Pancreas (tissue), 10 donors: ENCODE results near the gene CDH12. TPM values are rescaled to one million over a fixed set of nuclear protein-coding genes. Genes with fewer than 3 reads are reported as not detected.

Source experiments
- ATAC-seq, 4 donors: fragments of 200-7000 bp; cut with Tn5 transposase; one replicate each; pipeline versions ENCODE4 v1.8.0 to v1.9.1; 2020; ENCODE audit warnings: mild to moderate bottlenecking in 4 of 4, moderate library complexity in 4 of 4
- DNase-seq, 6 donors: peaks; one replicate each; pipeline ENCODE4 v3.0.0-alpha.2; 2020
- FAIRE-seq: peaks from 2 replicates; lab custom pipeline; 2012; peaks lifted over from hg19 to GRCh38; lab: Jason Lieb, UNC
- H3K27ac ChIP-seq, 4 donors: fragments of 200-600 bp; sonication (generic); 1 replicate in 3 of 4; 2 replicates in 1 of 4; pipeline versions ENCODE4 v1.5.0 to v1.8.0; 2020
- H3K27me3 ChIP-seq, 4 donors: fragments of 200-600 bp; one replicate each; pipeline ENCODE4 v1.8.0; 2021
- H3K36me3 ChIP-seq, 3 donors: fragments of 200-600 bp; sonication (generic) in 1 of 3; one replicate each; pipeline versions ENCODE4 v1.5.0 to v1.8.0; 2020 to 2021
- H3K4me1 ChIP-seq, 3 donors: fragments of 200-600 bp; one replicate each; pipeline ENCODE4 v1.8.0; 2021
- H3K4me3 ChIP-seq, 4 donors: fragments of 200-600 bp; sonication (generic) in 2 of 4; one replicate each; pipeline versions ENCODE4 v1.5.0 to v1.8.0; 2020 to 2021
- H3K9me3 ChIP-seq, 4 donors: fragments of 200-600 bp; one replicate each; pipeline ENCODE4 v1.8.0; 2021
- CTCF ChIP-seq, 4 donors: fragments of 200-600 bp; sonication (generic) in 3 of 4; IDR thresholded peaks; one replicate each; pipeline versions ENCODE4 v1.5.0 to v1.8.0; 2021; ENCODE audit warnings: antibody characterized with exemption in 4 of 4
- WGBS, 2 donors: extraction: QIAGEN DNeasy Blood & Tissue Kit; methylation state at CpG; one replicate each; pipeline ENCODE4 v1.1.7; 2013; 5-methylcytosine and 5-hydroxymethylcytosine counted together
- intact Hi-C, 3 donors: fragments of 100-400 bp; cut with DNase I; formaldehyde crosslinking; loops; one replicate each; pipeline versions ENCODE4 v1.11.1 to v1.14.2; 2022
- polyA plus RNA-seq, 2 donors: library from polyadenylated mRNA; stranded (reverse); fragments of 200-250 nt; gene quantifications; one replicate each; pipeline ENCODE4 v1.2.3, GENCODE V29; 2013
- total RNA-seq, 6 donors: library from RNA; stranded (reverse); fragmentation: NEBNext Ultra II Directional in 4 of 6; extraction: Animal tissue kit (Norgen Biotek cat#: 25700) in 4 of 6; gene quantifications; one replicate each; pipeline versions ENCODE4 v1.2.1 to v1.2.4, GENCODE V29; 2021 to 2023
- donor health status: healthy with polysubstance abuse.
- donor health status: DM: no; HTN: no; CAD: no; lungs with moderate emphysema.
- donor health status: DM: no; HTN: no; CAD: no.
- donor health status: control.
- donor health status: control.
- donor health status: Bipolar disorder and iron deficiency.
- donor health status: DM: yes; HTN: yes; CAD: no.
- donor health status: DM: no; HTN: no; CAD: no.
- donor health status: DM: no; HTN: no; CAD: no.
- donor health status: DM: yes; HTN: yes; CAD: no.

The CDH12 gene
- total and polyA plus RNA-seq, 8 donors = 0.12 to 0.31 (median 0.17) TPM; not detected in 4

GRCh38 chr5:22258139-22258538 lies 595.0 kb downstream of the CDH12 start:
- no peak for ATAC-seq
- no peak for TF ChIP-seq CTCF (IDR thresholded peaks at IDR 0.05)
- H3K27ac ChIP-seq = no peak overlapping the region
- 66 to 72% methylated on average over 5 of the region's 5 CpGs for WGBS, 2 donors
- no peaks in the 10 kb centered on the region for H3K9me3 ChIP-seq
- H3K36me3 ChIP-seq = no peaks in the 10 kb centered on the region
- H3K4me1 ChIP-seq = no peaks in the 10 kb centered on the region
- no peaks in the 10 kb centered on the region for H3K27me3 ChIP-seq
- no peak overlapping the region for H3K4me3 ChIP-seq
- FAIRE-seq = no peak
- intact Hi-C loops = no loop called here
- no peak for DNase-seq

GRCh38 chr5:22250528-22250927 lies 602.6 kb downstream of the CDH12 start:
- H3K4me1 ChIP-seq = no peaks in the 10 kb centered on the region
- H3K36me3 ChIP-seq = no peaks in the 10 kb centered on the region
- intact Hi-C loops = no loop called here
- H3K9me3 ChIP-seq = no peaks in the 10 kb centered on the region
- no peak overlapping the region for H3K27ac ChIP-seq
- no peak overlapping the region for H3K4me3 ChIP-seq
- no peak for DNase-seq
- no peaks in the 10 kb centered on the region for H3K27me3 ChIP-seq
- 40 to 54% methylated on average over 4 of the region's 4 CpGs for WGBS, 2 donors
- TF ChIP-seq CTCF (IDR thresholded peaks at IDR 0.05) = no peak
- FAIRE-seq = no peak
- no peak for ATAC-seq

GRCh38 chr5:22249209-22249729 lies 603.9 kb downstream of the CDH12 start:
- FAIRE-seq = no peak

GRCh38 chr5:22245770-22246169 lies 607.4 kb downstream of the CDH12 start:
- no peak for FAIRE-seq
- H3K9me3 ChIP-seq = no peaks in the 10 kb centered on the region
- intact Hi-C loops = no loop called here

More at GRCh38 chr5:22249209-22249729, 603.9 kb downstream of the CDH12 start:
- Histone ChIP-seq H3K36me3 (no peaks in the 10 kb centered on the region), H3K27ac (no peak overlapping the region), H3K4me3 (no peak overlapping the region), H3K4me1 (no peaks in the 10 kb centered on the region), H3K9me3 (no peaks in the 10 kb centered on the region), H3K27me3 (no peaks in the 10 kb centered on the region)
- no peak for TF ChIP-seq CTCF (IDR thresholded peaks at IDR 0.05)
- intact Hi-C loops = no loop called here
- DNase-seq (no peak), ATAC-seq (no peak)
- 58 to 75% methylated on average over 7 of the region's 7 CpGs for WGBS, 2 donors

More at GRCh38 chr5:22245770-22246169, 607.4 kb downstream of the CDH12 start:
- Histone ChIP-seq H3K27me3 (peaks cover 0 to 5% (median 0%) of the 10 kb centered on the region in 4 donors), H3K4me3 (no peak overlapping the region), H3K4me1 (no peaks in the 10 kb centered on the region), H3K27ac (no peak overlapping the region), H3K36me3 (no peaks in the 10 kb centered on the region)
- DNase-seq = no peak
- no peak for ATAC-seq
- TF ChIP-seq CTCF (IDR thresholded peaks at IDR 0.05) = no peak
